Measurements from ENCODE around the gene CEP112.

DNA sequence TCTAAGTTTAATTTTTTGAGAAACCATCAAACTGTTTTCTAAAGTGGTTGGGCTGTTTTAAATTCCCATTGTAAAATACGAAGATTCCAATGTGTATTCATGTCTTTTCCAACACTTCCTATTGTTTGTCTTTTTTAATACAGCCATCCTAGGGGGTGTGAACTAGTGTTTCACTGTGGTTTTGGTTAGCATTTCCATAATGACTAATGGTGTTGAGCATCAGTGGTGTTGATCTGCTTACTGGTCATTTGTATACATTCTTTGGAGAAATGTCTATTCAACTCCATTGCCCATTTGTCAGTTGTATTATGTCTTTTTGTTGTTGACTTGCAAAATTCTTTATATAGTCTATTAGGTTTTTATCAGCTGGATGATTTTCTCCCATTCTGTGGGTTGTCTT lies 391.3 kb downstream of the CEP112 start:
- TF ChIP-seq NR2F2 (IDR thresholded peaks at IDR 0.05) (no peak), TAF1 (conservative IDR thresholded peaks at IDR 0.05) (no peak), GABPA (IDR thresholded peaks at IDR 0.05 in 1 of 2, conservative IDR thresholded peaks at IDR 0.05 in 1 of 2) (no peak)
- TF ChIP-seq, protein P1, sequence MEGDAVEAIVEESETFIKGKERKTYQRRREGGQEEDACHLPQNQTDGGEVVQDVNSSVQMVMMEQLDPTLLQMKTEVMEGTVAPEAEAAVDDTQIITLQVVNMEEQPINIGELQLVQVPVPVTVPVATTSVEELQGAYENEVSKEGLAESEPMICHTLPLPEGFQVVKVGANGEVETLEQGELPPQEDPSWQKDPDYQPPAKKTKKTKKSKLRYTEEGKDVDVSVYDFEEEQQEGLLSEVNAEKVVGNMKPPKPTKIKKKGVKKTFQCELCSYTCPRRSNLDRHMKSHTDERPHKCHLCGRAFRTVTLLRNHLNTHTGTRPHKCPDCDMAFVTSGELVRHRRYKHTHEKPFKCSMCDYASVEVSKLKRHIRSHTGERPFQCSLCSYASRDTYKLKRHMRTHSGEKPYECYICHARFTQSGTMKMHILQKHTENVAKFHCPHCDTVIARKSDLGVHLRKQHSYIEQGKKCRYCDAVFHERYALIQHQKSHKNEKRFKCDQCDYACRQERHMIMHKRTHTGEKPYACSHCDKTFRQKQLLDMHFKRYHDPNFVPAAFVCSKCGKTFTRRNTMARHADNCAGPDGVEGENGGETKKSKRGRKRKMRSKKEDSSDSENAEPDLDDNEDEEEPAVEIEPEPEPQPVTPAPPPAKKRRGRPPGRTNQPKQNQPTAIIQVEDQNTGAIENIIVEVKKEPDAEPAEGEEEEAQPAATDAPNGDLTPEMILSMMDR (IDR thresholded peaks at IDR 0.05; ENCODE audit: low read depth, low read length, missing input control), result no peak
- TF ChIP-seq, protein P2, sequence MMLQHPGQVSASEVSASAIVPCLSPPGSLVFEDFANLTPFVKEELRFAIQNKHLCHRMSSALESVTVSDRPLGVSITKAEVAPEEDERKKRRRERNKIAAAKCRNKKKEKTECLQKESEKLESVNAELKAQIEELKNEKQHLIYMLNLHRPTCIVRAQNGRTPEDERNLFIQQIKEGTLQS (IDR thresholded peaks at IDR 0.05), result no peak
- TF ChIP-seq, protein P3, sequence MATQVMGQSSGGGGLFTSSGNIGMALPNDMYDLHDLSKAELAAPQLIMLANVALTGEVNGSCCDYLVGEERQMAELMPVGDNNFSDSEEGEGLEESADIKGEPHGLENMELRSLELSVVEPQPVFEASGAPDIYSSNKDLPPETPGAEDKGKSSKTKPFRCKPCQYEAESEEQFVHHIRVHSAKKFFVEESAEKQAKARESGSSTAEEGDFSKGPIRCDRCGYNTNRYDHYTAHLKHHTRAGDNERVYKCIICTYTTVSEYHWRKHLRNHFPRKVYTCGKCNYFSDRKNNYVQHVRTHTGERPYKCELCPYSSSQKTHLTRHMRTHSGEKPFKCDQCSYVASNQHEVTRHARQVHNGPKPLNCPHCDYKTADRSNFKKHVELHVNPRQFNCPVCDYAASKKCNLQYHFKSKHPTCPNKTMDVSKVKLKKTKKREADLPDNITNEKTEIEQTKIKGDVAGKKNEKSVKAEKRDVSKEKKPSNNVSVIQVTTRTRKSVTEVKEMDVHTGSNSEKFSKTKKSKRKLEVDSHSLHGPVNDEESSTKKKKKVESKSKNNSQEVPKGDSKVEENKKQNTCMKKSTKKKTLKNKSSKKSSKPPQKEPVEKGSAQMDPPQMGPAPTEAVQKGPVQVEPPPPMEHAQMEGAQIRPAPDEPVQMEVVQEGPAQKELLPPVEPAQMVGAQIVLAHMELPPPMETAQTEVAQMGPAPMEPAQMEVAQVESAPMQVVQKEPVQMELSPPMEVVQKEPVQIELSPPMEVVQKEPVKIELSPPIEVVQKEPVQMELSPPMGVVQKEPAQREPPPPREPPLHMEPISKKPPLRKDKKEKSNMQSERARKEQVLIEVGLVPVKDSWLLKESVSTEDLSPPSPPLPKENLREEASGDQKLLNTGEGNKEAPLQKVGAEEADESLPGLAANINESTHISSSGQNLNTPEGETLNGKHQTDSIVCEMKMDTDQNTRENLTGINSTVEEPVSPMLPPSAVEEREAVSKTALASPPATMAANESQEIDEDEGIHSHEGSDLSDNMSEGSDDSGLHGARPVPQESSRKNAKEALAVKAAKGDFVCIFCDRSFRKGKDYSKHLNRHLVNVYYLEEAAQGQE (IDR thresholded peaks at IDR 0.05), result no peak

Measured in liver (tissue), 3 donors.